Measurements from ENCODE around the gene PLA2G15. TPM values are rescaled to one million over a fixed set of nuclear protein-coding genes. Genes with fewer than 3 reads are reported as not detected.

The PLA2G15 gene
- total and polyA plus RNA-seq, 2 of the 13 experiments (the other 11 are each of a cell fraction or from before 2014, with no cell fraction given) = 14.4 to 23.7 TPM

GRCh38 chr16:68265078-68265920 lies 20.1 kb downstream of the PLA2G15 start (continued):
- TF ChIP-seq ELF3 (CRISPR knock-in tag; IDR thresholded peaks at IDR 0.05) (peak; percentile 94), ZNF503 (CRISPR knock-in tag; IDR thresholded peaks at IDR 0.05) (peak; percentile 91; the same call in 1 of the 2 replicates), ZNF740 (CRISPR knock-in tag; IDR thresholded peaks at IDR 0.05) (no peak), MAFF (IDR thresholded peaks at IDR 0.05; ENCODE audit: low read depth, low read length) (peak; percentile 23; the same call in 1 of the 2 replicates), HOXA9 (CRISPR knock-in tag; IDR thresholded peaks at IDR 0.05; ENCODE audit: borderline replicate concordance) (no peak), SRY (CRISPR knock-in tag; IDR thresholded peaks at IDR 0.05) (no peak; the same call in 1 of the 2 replicates), ZNF256 (CRISPR knock-in tag; conservative IDR thresholded peaks at IDR 0.05) (no peak), ZNF331 (CRISPR knock-in tag; IDR thresholded peaks at IDR 0.05) (peak; percentile 87; the same call in 1 of the 2 replicates), ZBTB20 (CRISPR knock-in tag; IDR thresholded peaks at IDR 0.05; ENCODE audit: borderline replicate concordance, low read depth) (no peak; the same call in 1 of the 2 replicates), LRRFIP1 (CRISPR knock-in tag; conservative IDR thresholded peaks at IDR 0.05) (peak; percentile 31; the same call in 1 of the 2 replicates), LCORL (IDR thresholded peaks at IDR 0.05) (peak; percentile 80; the same call in 1 of the 2 replicates), LCORL (CRISPR knock-in tag; IDR thresholded peaks at IDR 0.05) (peak; percentile 98), ZNF513 (CRISPR knock-in tag; conservative IDR thresholded peaks at IDR 0.05) (no peak), ZNF337 (CRISPR knock-in tag; IDR thresholded peaks at IDR 0.05; ENCODE audit: borderline replicate concordance, low read depth) (peak; percentile 93; the same call in 1 of the 2 replicates), JUNB (CRISPR knock-in tag; IDR thresholded peaks at IDR 0.05; ENCODE audit: borderline replicate concordance) (peak; percentile 93; the same call in 1 of the 2 replicates), TBX3 (IDR thresholded peaks at IDR 0.05; ENCODE audit: borderline replicate concordance) (peak; percentile 98), MEIS1 (CRISPR knock-in tag; IDR thresholded peaks at IDR 0.05; ENCODE audit: borderline replicate concordance) (no peak), FOSL2 (CRISPR knock-in tag; IDR thresholded peaks at IDR 0.05) (peak; percentile 99), ONECUT2 (CRISPR knock-in tag; IDR thresholded peaks at IDR 0.05) (0 out of 2 replicates have a peak, but pooled peaks have one; percentile 40), ZKSCAN5 (CRISPR knock-in tag; IDR thresholded peaks at IDR 0.05) (no peak), IRF2 (CRISPR knock-in tag; IDR thresholded peaks at IDR 0.05) (peak; percentile 92), AKAP8 (CRISPR knock-in tag; IDR thresholded peaks at IDR 0.05) (no peak), MTF1 (CRISPR knock-in tag; IDR thresholded peaks at IDR 0.05) (0 out of 2 replicates have a peak, but pooled peaks have one; percentile 13), REXO4 (CRISPR knock-in tag; IDR thresholded peaks at IDR 0.05; ENCODE audit: borderline replicate concordance) (no peak)

Data from HepG2 (cell line).